Body of pancreas (tissue), 4 donors: ENCODE data around the gene SLC7A6. TPM values are rescaled to one million over a fixed set of nuclear protein-coding genes. Genes with fewer than 3 reads are reported as not detected.

Source experiments
- ATAC-seq: fragments of 150-250 bp; one replicate; pipeline ENCODE4 v1.9.1; 2016
- DNase-seq, 4 donors: peaks; one replicate each; pipeline ENCODE4 v3.0.0-alpha.2; 2019
- H3K27ac ChIP-seq, 4 donors: fragments of 200-600 bp; sonication (generic); 1 replicate in 3 of 4; 2 replicates in 1 of 4; pipeline versions ENCODE4 v1.5.1 to v1.6.1; 2016 to 2019; ENCODE audit warnings: mild to moderate bottlenecking in 1 of 4, mixed read lengths in 1 of 4, moderate library complexity in 1 of 4
- H3K27me3 ChIP-seq, 2 donors: fragments of 200-600 bp; sonication (generic); one replicate each; pipeline ENCODE4 v1.6.0; 2016; ENCODE audit warnings: mild to moderate bottlenecking in 1 of 2
- H3K36me3 ChIP-seq, 2 donors: fragments of 200-600 bp; sonication (generic); replicated peaks in 1 of 2; 2 replicates each; pipeline ENCODE4 v1.5.1; 2016; ENCODE audit warnings: low read depth in 2 of 2; ENCODE audit not compliant: insufficient read depth in 1 of 2
- H3K4me1 ChIP-seq: fragments of 200-600 bp; sonication (generic); one replicate; pipeline ENCODE4 v1.6.0; 2016
- H3K4me3 ChIP-seq, 2 donors: fragments of 200-600 bp; sonication (generic); 1 replicate in 1 of 2; 2 replicates in 1 of 2; pipeline ENCODE4 v1.5.1; 2016 to 2019
- H3K9me3 ChIP-seq, 3 donors: fragments of 200-600 bp; sonication (generic); 1 replicate in 2 of 3; 2 replicates in 1 of 3; pipeline ENCODE4 v1.5.1; 2016
- POLR2A ChIP-seq, 3 donors: fragments of 450-650 bp; IDR thresholded peaks; one replicate each; pipeline ENCODE4 v1.6.1; 2016; ENCODE audit warnings: antibody characterized with exemption in 3 of 3, mild to moderate bottlenecking in 2 of 3
- WGBS, 2 donors: methylation state at CpG; one replicate each; pipeline ENCODE4 v1.1.5; 2017; 5-methylcytosine and 5-hydroxymethylcytosine counted together
- intact Hi-C: fragments of 100-400 bp; cut with DNase I; formaldehyde crosslinking; loops from one replicate; pipeline ENCODE4 v1.15.1; 2023
- total RNA-seq, 2 donors: library from RNA; depleted of rRNA; stranded (reverse); fragments of >200 nt; gene quantifications; one replicate each; pipeline ENCODE4 v1.1.0, GENCODE V29; 2016
- TF ChIP-seq, protein P1 (sequence below), 7 experiments: fragments of 450-650 bp in 4 of 7; fragments of 200-600 bp in 3 of 7; sonication (generic) in 3 of 7; IDR thresholded peaks; one replicate each; pipeline ENCODE4 v1.5.1; 2016 to 2019; ENCODE audit warnings: antibody characterized with exemption in 7 of 7

SLC7A6 gene
- total RNA-seq, 2 donors from 2014 or later, result 10.9 to 23.4 TPM

DNA sequence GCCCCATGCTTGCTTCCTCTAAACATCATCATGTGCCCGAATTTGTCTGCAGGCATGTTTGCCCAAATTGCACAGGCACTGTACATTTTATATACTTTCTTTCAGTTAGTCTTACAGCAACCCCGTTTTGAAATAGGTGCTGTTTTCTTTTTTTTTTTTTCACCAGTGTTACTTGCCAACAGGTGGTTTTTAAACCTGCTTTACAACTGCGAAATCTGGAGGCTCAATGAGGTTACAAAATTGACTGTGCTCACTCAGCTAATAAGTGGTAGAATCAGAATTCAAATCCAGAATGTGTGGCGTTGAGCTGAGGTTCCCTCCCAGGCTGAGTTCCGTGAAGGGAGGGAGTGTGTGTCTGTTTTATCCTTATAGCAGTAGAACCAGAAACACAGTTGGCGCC, 13.4 kb upstream of the SLC7A6 start:
- intact Hi-C loops, result no loop called here
- Histone ChIP-seq H3K9me3 (no peaks in the 10 kb centered on the region), H3K27me3 (no peaks in the 10 kb centered on the region), H3K4me1 (peaks cover 9% of the 10 kb centered on the region), H3K4me3 (no peak overlapping the region), H3K36me3 (peaks cover 0 to 5% of the 10 kb centered on the region in 2 donors), H3K27ac (no peak overlapping the region)
- WGBS, 2 donors, result 83 to 90% methylated on average over 6 of the region's 6 CpGs
- ATAC-seq (no peak), DNase-seq (no peak)
- no peak for TF ChIP-seq POLR2A (IDR thresholded peaks at IDR 0.05)
- TF ChIP-seq, protein P1, sequence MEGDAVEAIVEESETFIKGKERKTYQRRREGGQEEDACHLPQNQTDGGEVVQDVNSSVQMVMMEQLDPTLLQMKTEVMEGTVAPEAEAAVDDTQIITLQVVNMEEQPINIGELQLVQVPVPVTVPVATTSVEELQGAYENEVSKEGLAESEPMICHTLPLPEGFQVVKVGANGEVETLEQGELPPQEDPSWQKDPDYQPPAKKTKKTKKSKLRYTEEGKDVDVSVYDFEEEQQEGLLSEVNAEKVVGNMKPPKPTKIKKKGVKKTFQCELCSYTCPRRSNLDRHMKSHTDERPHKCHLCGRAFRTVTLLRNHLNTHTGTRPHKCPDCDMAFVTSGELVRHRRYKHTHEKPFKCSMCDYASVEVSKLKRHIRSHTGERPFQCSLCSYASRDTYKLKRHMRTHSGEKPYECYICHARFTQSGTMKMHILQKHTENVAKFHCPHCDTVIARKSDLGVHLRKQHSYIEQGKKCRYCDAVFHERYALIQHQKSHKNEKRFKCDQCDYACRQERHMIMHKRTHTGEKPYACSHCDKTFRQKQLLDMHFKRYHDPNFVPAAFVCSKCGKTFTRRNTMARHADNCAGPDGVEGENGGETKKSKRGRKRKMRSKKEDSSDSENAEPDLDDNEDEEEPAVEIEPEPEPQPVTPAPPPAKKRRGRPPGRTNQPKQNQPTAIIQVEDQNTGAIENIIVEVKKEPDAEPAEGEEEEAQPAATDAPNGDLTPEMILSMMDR (IDR thresholded peaks at IDR 0.05), result no peak

DNA sequence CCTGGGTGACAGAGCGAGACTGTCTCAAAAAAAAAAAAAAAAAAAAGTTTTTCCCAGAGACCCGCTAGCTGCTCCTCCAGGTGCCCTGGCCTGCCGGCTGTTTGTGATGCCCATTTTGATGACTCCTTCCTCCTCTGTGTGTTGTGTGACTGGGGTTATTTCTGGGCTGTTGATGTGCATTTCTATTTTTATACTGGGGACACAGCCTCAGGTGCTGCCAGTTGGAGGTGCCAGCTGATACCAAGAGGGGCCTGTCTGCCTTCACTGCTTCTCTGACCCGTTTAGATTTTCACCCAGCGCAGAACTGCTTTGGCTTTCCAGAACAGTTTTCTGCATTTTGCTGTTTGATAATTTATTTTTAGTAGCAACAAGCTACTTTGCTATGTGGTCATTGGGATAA, 12.5 kb upstream of the SLC7A6 start:
- Histone ChIP-seq H3K36me3 (peaks cover 0 to 5% of the 10 kb centered on the region in 2 donors), H3K27ac (no peak overlapping the region), H3K4me3 (no peak overlapping the region), H3K27me3 (no peaks in the 10 kb centered on the region), H3K9me3 (no peaks in the 10 kb centered on the region), H3K4me1 (no peaks in the 10 kb centered on the region)
- DNase-seq, result no peak
- no peak for ATAC-seq
- WGBS, 2 donors, result 81 to 82% methylated on average over 5 of the region's 5 CpGs
- intact Hi-C loops, result no loop called here
- no peak for TF ChIP-seq POLR2A (IDR thresholded peaks at IDR 0.05)
- TF ChIP-seq, protein P1 (IDR thresholded peaks at IDR 0.05), result no peak

DNA sequence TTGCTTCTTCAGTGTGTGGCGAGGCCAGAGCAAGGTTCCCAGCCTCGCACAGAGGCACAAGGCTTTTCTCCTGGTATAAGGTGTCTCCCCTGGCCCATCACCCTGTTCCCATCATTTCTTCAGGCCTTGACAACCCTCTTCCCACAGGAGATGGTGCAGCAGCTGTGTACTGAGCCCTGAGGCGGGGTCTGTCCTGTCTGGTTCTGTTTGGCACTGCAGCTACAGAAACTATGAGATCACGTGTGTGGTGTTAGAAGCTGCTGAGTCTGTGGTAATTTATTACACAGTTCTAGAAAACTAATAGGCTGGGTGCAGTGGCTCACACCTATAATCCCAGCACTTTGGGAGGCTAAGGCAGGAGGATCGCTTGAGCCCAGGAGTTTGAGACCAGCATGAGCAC, 11.9 kb upstream of the SLC7A6 start:
- TF ChIP-seq, protein P1 (IDR thresholded peaks at IDR 0.05), result no peak
- no peak for TF ChIP-seq POLR2A (IDR thresholded peaks at IDR 0.05)
- ATAC-seq (no peak), DNase-seq (no peak)
- Histone ChIP-seq H3K27me3 (no peaks in the 10 kb centered on the region), H3K27ac (no peak overlapping the region), H3K4me3 (no peak overlapping the region), H3K9me3 (no peaks in the 10 kb centered on the region), H3K36me3 (peaks cover 0 to 5% of the 10 kb centered on the region in 2 donors), H3K4me1 (no peaks in the 10 kb centered on the region)
- WGBS, 2 donors, result 90 to 93% methylated on average over 5 of the region's 5 CpGs
- intact Hi-C loops, result no loop called here

DNA sequence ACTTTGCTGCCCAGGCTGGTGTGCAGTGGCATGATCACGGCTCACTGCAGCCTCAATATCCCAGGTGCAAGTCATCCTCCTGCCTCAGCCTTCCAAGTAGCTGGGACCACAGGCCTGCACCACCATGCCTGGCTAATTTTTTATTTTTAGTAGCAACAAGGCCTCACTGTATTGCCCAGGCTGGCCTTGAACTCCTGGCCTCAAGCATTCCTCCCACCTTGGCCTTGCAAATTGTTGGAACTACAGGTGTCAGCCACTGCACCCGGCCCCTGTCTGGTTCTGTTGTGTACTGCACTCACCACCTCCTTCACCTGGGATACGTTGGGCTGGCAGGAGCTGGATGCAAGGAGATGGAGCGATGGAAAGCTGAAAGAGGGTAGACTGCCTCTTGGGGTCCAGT, 10.6 kb upstream of the SLC7A6 start:
- 81 to 92% methylated on average over 4 of the region's 4 CpGs for WGBS, 2 donors
- Histone ChIP-seq H3K36me3 (peaks cover 0 to 5% of the 10 kb centered on the region in 2 donors), H3K27me3 (no peaks in the 10 kb centered on the region), H3K9me3 (no peaks in the 10 kb centered on the region), H3K4me3 (no peak overlapping the region), H3K27ac (no peak overlapping the region), H3K4me1 (no peaks in the 10 kb centered on the region)
- TF ChIP-seq, protein P1 (IDR thresholded peaks at IDR 0.05), result no peak
- no peak for TF ChIP-seq POLR2A (IDR thresholded peaks at IDR 0.05)
- intact Hi-C loops, result no loop called here
- ATAC-seq (no peak), DNase-seq (no peak)

DNA sequence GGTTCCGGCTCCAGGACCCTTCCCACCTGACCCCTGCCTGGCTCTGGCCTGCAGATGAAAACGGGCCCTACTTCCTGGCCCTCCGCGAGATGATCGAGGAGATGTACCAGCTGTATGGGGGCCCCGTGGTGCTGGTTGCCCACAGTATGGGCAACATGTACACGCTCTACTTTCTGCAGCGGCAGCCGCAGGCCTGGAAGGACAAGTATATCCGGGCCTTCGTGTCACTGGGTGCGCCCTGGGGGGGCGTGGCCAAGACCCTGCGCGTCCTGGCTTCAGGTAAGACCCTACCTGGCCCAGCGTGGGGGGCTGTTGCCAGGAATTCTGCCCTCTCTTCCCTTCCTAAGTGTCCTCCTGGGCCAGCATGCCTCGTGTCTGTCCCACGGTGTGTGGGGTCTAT, 8.6 kb upstream of the SLC7A6 start:
- no peaks in the 10 kb centered on the region for H3K27me3 ChIP-seq
- TF ChIP-seq, protein P1 (IDR thresholded peaks at IDR 0.05), result no peak
- no peak for TF ChIP-seq POLR2A (IDR thresholded peaks at IDR 0.05)
- H3K9me3 ChIP-seq, result no peaks in the 10 kb centered on the region
- no peak overlapping the region for H3K4me3 ChIP-seq
- peaks cover 0 to 3% of the 10 kb centered on the region in 2 donors for H3K36me3 ChIP-seq
- intact Hi-C loops, result no loop called here
- DNase-seq (no peak), ATAC-seq (no peak)
- no peak overlapping the region for H3K27ac ChIP-seq
- WGBS, 2 donors, result 87 to 94% methylated on average over 9 to 17 of the region's 18 CpGs
- H3K4me1 ChIP-seq, result no peaks in the 10 kb centered on the region
